Natural killer cell treated with Interleukin-12 subunit alpha and Interleukin-12 subunit beta and Interleukin-15 and Interleukin-18, amount 100 ng/mL, for 72 hours (primary cell): ENCODE measurements around the gene ZNF148. TPM values are rescaled to one million over a fixed set of nuclear protein-coding genes. Genes with fewer than 3 reads are reported as not detected.
"Not testable (repeated sequence)": the region's sequence is repeated elsewhere in the genome, so short reads cannot be mapped to it uniquely, and the experiment has no call there.

Source experiments
- ATAC-seq, 2 donors: fragments of 150-1000 bp; cut with Tn5 transposase in 1 of 2; sonication (Bioruptor Pico), chemical (Tn5 transposase) in 1 of 2; 2 replicates each; pipeline ENCODE4 v1.10.0; 2021
- DNase-seq: peaks from one replicate; pipeline ENCODE4 v3.0.0; 2022; ENCODE audit warnings: low spot score
- H3K27ac Mint-ChIP-seq, 2 donors: 1 replicate in 1 of 2; 2 replicates in 1 of 2; pipeline ENCODE4 v1.8.0; 2022; ENCODE audit warnings: mixed read lengths in 2 of 2, mild to moderate bottlenecking in 1 of 2, moderate library complexity in 1 of 2
- H3K27me3 Mint-ChIP-seq, 2 donors: 1 replicate in 1 of 2; 2 replicates in 1 of 2; pipeline ENCODE4 v1.8.0; 2022; ENCODE audit warnings: mixed read lengths in 2 of 2
- H3K36me3 Mint-ChIP-seq: one replicate; pipeline ENCODE4 v1.8.0; 2022; ENCODE audit warnings: mixed read lengths
- H3K4me1 Mint-ChIP-seq, 2 donors: 1 replicate in 1 of 2; 2 replicates in 1 of 2; pipeline ENCODE4 v1.8.0; 2022; ENCODE audit warnings: low read depth in 2 of 2, mixed read lengths in 2 of 2, mild to moderate bottlenecking in 1 of 2
- H3K4me3 Mint-ChIP-seq: one replicate; pipeline ENCODE4 v1.8.0; 2022; ENCODE audit warnings: mixed read lengths
- H3K9me3 Mint-ChIP-seq: 2 replicates; pipeline ENCODE4 v1.8.0; 2022; ENCODE audit warnings: mixed read lengths
- total RNA-seq, 2 donors: library from RNA; stranded (reverse); gene quantifications; one replicate each; pipeline ENCODE4 v1.2.3, GENCODE V29; 2022

The ZNF148 gene, protein sequence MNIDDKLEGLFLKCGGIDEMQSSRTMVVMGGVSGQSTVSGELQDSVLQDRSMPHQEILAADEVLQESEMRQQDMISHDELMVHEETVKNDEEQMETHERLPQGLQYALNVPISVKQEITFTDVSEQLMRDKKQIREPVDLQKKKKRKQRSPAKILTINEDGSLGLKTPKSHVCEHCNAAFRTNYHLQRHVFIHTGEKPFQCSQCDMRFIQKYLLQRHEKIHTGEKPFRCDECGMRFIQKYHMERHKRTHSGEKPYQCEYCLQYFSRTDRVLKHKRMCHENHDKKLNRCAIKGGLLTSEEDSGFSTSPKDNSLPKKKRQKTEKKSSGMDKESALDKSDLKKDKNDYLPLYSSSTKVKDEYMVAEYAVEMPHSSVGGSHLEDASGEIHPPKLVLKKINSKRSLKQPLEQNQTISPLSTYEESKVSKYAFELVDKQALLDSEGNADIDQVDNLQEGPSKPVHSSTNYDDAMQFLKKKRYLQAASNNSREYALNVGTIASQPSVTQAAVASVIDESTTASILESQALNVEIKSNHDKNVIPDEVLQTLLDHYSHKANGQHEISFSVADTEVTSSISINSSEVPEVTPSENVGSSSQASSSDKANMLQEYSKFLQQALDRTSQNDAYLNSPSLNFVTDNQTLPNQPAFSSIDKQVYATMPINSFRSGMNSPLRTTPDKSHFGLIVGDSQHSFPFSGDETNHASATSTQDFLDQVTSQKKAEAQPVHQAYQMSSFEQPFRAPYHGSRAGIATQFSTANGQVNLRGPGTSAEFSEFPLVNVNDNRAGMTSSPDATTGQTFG
- total RNA-seq: 10 to 100 TPM; 40.9 to 51.8 TPM

DNA sequence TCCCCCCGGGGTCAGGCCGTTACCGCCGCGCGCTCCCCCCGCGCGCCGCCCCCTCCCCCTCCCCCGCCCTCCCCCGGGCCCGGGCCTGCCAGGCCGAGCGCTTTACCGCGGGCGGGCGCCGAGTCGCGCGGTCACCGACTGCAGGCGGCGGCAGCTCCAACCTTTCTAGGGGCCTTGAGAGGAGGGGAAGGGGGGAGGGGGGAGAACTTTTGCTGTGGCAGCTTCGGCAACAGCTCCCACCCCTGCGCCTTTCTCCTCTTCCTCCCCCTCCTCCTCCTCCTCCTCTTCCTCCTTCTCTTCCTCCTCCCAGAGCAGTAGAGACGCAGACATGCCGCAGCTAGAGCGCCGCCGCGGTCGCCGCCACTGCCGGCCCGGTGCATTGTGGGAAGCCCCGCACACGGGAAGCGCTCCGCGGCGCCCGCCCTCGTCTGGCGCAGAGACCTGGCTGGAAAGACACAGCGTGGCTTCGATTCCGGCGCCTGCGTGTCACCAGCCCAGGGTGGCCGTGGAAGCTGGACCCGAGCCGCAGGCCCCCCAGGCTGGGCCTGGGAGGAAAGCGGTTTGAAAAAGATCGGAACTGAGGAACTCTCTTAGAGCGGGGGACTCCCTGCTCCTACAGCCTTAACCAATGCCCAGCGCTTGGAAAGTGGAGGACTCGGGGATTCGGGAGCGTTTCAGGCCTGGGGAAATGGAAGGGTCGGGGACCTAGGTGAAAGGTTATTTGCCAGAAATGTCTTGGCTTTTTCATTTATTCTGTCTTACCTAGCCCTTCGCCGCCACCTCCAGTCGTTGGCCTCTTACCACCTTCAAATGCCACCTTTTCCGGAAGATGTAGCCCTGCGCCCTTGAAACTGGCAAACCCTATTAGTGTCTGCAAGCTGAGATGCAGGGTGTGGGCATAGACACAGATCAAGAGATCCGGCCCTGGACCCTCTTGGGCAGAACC lies at the start of gene ZNF148:
TSS of gene ZNF148 (minus strand) at position 330 of the 946 bp plus-strand sequence. CDS start 61,685 bp downstream, outside the sequence.
- Mint-ChIP-seq H3K27me3 (no peaks in the 10 kb centered on the region), H3K36me3 (peaks cover 2% of the 10 kb centered on the region), H3K4me3 (peak within 1 kb of the TSS; percentile 93), H3K4me1 (peaks cover 34 to 37% of the 10 kb centered on the region in 2 donors), H3K9me3 (no peaks in the 10 kb centered on the region), H3K27ac (peak within 1 kb of the TSS; percentile 90 to 96)
- DNase-seq (peak; percentile 95), ATAC-seq (peak; percentile 97 to 98)

DNA sequence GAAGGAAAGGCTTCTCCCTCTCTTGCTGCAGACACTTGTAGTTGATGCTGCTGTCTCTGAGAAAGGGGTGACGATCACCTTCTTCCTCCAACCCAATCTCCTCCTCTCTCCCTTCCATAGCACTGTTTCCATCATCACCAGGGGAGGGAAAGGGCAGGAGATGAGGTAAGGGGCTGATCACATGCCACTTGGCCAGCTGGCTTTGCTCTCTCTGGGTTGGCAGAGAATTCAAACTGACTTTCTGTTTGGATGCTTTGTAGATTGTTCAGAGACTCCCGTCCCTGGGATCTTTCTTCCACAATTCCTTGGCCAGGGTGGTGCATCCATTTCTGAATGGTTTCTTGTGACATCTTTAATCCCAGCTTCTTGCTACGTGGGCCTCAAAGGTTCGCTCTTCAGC lies 43.2 kb upstream of the ZNF148 start:
- ATAC-seq (no peak), DNase-seq (no peak)
- Mint-ChIP-seq H3K36me3 (no peaks in the 10 kb centered on the region), H3K4me1 (peaks cover 5 to 13% of the 10 kb centered on the region in 2 donors), H3K4me3 (no peak overlapping the region), H3K27me3 (peaks cover 0 to 1% of the 10 kb centered on the region in 2 donors), H3K27ac (no peak overlapping the region), H3K9me3 (no peaks in the 10 kb centered on the region)

DNA sequence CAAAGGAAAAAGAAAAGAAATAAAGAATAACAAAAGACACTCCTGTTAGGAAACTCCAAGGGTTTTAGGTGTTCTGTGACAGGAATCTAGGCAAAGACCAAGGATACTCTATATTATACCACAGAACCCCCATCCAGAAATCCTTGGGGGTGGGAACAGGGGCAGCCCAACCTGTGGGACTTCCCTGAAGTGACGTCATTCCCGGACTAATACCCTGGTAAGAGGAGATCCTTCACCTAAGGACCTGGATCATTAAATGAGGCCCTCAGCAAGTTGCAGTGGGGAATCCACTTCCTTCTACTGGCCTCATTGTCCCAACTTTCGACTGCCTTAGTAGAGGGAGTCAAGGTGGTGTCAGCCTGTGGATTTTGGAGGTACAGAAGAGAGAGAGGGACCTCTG lies 41.1 kb upstream of the ZNF148 start:
- H3K4me1 Mint-ChIP-seq: peaks cover 5 to 13% of the 10 kb centered on the region in 2 donors

DNA sequence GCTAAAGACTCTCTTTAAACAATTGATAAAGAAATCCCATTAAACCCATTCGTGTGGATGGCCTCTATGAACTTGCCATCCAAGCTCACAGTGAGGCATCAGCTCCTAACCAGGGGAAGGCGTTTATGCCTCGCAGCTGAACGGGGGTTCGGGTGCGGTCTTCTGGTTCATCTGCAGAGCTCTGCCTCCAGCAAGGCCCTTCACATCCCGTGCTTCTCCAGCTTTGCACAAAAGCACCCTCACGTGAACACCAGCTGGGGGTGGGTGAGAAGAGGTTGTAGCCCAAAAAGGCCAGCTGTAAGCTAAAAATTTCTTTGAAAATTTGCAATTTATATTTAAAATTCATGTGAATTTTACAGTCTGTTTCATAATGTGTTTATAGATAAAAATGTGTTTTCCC lies 39.5 kb upstream of the ZNF148 start:
- Mint-ChIP-seq H3K36me3 (no peaks in the 10 kb centered on the region), H3K27me3 (peaks cover 19 to 31% of the 10 kb centered on the region in 2 donors), H3K27ac (no peak overlapping the region), H3K4me1 (peaks cover 3 to 9% of the 10 kb centered on the region in 2 donors), H3K9me3 (no peaks in the 10 kb centered on the region), H3K4me3 (no peak overlapping the region)
- ATAC-seq (no peak), DNase-seq (no peak)

More for the DNA sequence above, 41.1 kb upstream of the ZNF148 start:
- Mint-ChIP-seq H3K27me3 (peaks cover 8 to 17% of the 10 kb centered on the region in 2 donors), H3K27ac (no peak overlapping the region), H3K36me3 (no peaks in the 10 kb centered on the region), H3K4me3 (no peak overlapping the region), H3K9me3 (no peaks in the 10 kb centered on the region)
- DNase-seq: no peak
- no peak for ATAC-seq

DNA sequence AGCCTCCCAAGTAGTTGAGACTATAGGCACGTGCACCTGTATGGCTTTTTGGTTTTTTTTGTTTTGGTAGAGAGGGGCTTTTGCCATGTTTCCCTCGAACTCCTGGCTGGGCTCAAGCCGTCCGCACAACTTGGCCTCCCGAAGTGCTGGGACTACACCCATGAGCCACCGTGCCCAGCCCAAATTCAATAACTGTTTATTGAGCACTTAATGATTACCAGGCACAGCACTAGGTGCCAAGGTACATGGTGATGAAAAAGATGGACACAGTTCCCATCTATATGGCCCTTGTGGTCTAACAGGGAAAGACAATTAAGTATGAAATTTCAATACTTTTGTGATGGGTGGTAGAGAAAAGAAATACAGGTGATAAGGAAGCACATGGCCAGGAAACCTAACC lies 35.8 kb upstream of the ZNF148 start:
- peaks cover 3 to 4% of the 10 kb centered on the region in 2 donors for H3K4me1 Mint-ChIP-seq
- H3K36me3 Mint-ChIP-seq: no peaks in the 10 kb centered on the region
- H3K9me3 Mint-ChIP-seq: no peaks in the 10 kb centered on the region

DNA sequence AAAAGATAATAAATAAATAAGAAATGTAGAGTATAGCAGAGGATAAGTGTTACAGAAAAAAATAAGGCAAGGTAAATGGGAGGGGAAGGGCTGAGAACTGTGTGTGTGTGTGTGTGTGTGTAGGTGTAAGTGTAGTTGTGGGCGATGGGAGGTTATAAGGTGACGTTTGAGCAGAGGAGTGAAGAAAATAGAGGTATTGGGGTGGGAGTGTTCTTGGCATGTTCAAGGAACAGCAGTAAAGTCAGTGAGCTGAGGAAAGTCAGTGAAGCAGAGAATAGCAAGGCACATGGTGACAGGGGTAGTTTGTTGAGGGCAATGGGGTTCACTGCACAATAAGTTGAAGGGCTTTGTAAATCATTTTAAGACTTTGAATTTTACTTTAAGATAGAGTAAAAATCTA lies 30.9 kb upstream of the ZNF148 start:
- DNase-seq: no peak
- no peak for ATAC-seq
- Mint-ChIP-seq H3K4me1 (peaks cover 0 to 6% of the 10 kb centered on the region in 2 donors), H3K4me3 (no peak overlapping the region), H3K36me3 (peaks cover 4% of the 10 kb centered on the region), H3K27ac (no peak overlapping the region), H3K27me3 (peaks cover 20 to 36% of the 10 kb centered on the region in 2 donors), H3K9me3 (peaks cover 4% of the 10 kb centered on the region)

More for the DNA sequence above, 35.8 kb upstream of the ZNF148 start:
- ATAC-seq (no peak), DNase-seq (no peak)
- H3K27ac Mint-ChIP-seq: no peak overlapping the region
- no peak overlapping the region for H3K4me3 Mint-ChIP-seq
- H3K27me3 Mint-ChIP-seq: peaks cover 25 to 45% of the 10 kb centered on the region in 2 donors

DNA sequence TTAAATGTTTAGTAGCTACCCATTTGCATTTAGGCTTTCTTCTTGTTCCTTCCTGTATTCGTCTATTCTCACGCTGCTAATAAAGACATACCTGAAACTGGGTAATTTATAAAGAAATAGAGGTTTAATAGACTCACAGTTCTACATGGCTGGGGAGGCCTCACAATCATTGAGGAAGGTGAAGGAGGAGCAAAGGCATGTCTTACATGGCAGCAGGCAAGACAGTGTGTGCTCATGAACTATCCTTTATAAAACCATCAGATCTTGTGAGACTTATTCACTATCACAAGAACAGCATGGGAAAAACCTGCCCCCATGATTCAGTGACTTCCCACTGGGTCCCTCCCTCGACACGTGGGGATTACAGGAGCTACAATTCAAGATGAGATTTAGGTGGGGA lies 30.4 kb upstream of the ZNF148 start:
- not testable (repeated sequence) for DNase-seq, H3K4me3 Mint-ChIP-seq, H3K9me3 Mint-ChIP-seq, ATAC-seq, H3K27ac Mint-ChIP-seq, H3K36me3 Mint-ChIP-seq, H3K4me1 Mint-ChIP-seq
- H3K27me3 Mint-ChIP-seq: peaks cover 17 to 33% of the 10 kb centered on the region in 2 donors

DNA sequence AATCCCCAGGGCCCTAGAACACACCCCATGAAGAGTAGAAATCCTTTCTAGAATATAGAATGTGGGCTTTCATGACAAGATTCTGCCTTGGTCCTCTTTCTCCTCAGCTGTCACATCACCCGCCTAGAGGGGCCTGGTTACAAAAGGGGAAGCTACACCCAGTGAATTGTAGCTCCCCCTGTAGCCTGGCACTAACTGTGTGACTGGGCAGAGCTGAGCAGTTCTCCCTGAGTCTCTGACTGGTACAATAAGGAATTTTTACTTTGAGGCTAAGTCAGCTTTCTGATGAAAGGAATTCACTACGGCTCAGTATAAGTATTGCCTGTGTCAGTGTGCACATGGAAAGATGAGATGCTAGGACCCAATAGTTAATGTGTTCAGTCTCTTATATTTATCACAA lies 28.7 kb upstream of the ZNF148 start:
- Mint-ChIP-seq H3K9me3 (peaks cover 4% of the 10 kb centered on the region), H3K27ac (no peak overlapping the region), H3K4me1 (peaks cover 0 to 6% of the 10 kb centered on the region in 2 donors), H3K36me3 (peaks cover 4% of the 10 kb centered on the region), H3K4me3 (no peak overlapping the region), H3K27me3 (peaks cover 11 to 16% of the 10 kb centered on the region in 2 donors)
- ATAC-seq (no peak), DNase-seq (no peak)

DNA sequence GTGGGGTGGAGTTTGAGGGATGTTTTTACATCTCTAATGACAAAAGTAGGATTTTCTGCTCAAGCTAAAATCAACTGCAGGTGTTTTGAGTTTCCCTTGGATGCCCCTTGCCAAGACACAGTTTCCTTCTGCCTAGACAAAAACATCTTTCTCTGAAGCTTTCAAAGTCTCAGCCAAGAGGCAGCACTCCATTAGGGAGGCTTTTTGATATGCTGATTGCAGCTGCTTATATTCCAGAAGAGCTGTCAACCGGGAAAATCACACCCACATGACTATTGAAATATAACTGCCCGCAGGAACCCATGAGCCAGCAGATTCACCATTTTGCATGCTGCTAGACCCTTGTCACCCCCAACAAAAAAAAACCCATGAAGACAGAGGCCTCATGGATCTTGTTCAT lies 27.5 kb upstream of the ZNF148 start:
- peaks cover 4% of the 10 kb centered on the region for H3K9me3 Mint-ChIP-seq
- H3K4me1 Mint-ChIP-seq: peaks cover 3 to 6% of the 10 kb centered on the region in 2 donors
- H3K27ac Mint-ChIP-seq: no peak overlapping the region
- no peak overlapping the region for H3K4me3 Mint-ChIP-seq
- ATAC-seq (no peak), DNase-seq (no peak)
- peaks cover 15 to 24% of the 10 kb centered on the region in 2 donors for H3K27me3 Mint-ChIP-seq
- H3K36me3 Mint-ChIP-seq: peaks cover 4% of the 10 kb centered on the region

DNA sequence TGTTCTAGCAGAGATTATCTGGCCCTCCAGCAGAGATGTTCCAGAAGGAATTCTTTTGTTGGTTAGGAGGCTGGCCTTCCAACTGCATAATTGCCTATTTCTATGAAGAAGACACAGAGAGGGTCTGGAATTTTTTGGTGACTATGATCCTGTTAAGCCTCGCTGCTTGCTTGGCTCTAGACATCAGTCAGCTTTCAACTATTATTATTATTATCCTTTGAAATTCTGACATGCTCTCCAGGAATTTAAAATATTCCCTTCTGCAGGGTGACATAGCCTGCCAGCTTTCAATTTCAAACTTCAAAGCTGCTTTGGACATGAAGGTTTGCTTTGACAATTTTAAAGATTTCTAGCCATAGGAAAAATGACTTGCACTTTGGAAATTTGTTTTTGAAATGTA lies 26.3 kb upstream of the ZNF148 start:
- Mint-ChIP-seq H3K4me1 (peaks cover 3 to 6% of the 10 kb centered on the region in 2 donors), H3K36me3 (peaks cover 4% of the 10 kb centered on the region), H3K4me3 (no peak overlapping the region), H3K9me3 (peaks cover 4% of the 10 kb centered on the region), H3K27ac (no peak overlapping the region), H3K27me3 (peaks cover 17 to 32% of the 10 kb centered on the region in 2 donors)
- ATAC-seq (no peak), DNase-seq (no peak)

DNA sequence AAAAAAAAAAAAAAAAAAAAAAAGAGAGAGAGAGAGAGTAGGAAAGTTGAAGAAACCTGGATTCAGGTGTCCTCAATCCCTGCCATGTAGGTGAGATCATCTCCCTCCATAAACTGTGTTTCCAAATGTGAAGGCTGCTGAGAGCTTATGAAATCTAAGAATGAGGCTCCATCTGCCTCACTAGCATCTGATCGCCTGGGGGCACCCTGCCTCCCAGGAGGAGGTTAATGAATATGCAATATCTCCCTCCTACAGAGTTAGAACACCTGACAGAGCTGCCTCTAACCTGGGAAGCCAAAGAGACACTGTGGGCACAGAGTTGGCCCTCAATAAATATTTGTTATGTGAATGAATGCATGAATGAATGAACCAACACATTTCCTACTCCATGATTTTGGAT lies 23.8 kb upstream of the ZNF148 start:
- Mint-ChIP-seq H3K4me1 (peaks cover 0 to 3% of the 10 kb centered on the region in 2 donors), H3K27me3 (peaks cover 18 to 21% of the 10 kb centered on the region in 2 donors), H3K36me3 (no peaks in the 10 kb centered on the region), H3K9me3 (no peaks in the 10 kb centered on the region), H3K4me3 (no peak overlapping the region), H3K27ac (no peak overlapping the region)
- no peak for DNase-seq
- no peak for ATAC-seq

DNA sequence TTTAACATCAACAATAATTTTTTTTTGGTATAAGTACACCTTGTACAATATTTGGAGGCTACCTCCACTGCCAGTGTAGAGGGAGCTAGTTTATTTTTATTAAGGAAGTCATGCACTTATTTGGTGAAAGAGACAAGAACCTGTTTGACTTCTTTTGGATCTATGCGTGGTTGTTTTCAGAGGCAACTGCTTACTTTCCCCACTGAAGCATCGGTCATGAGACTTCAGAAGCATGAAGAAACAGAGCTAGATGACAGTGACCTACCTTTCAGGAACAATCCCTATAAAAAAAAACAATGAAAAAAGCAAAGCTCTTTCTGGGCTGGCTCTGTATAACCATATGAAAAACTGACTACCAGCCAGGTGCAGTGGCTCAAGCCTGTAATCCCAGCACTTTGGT lies 20.0 kb upstream of the ZNF148 start:
- peaks cover 0 to 3% of the 10 kb centered on the region in 2 donors for H3K4me1 Mint-ChIP-seq
- H3K9me3 Mint-ChIP-seq: no peaks in the 10 kb centered on the region
- H3K4me3 Mint-ChIP-seq: no peak overlapping the region
- H3K36me3 Mint-ChIP-seq: no peaks in the 10 kb centered on the region
- peaks cover 21 to 22% of the 10 kb centered on the region in 2 donors for H3K27me3 Mint-ChIP-seq
- DNase-seq (no peak), ATAC-seq (no peak)
- peak overlapping the region in 1 of 2 donors; percentile 36 for H3K27ac Mint-ChIP-seq

DNA sequence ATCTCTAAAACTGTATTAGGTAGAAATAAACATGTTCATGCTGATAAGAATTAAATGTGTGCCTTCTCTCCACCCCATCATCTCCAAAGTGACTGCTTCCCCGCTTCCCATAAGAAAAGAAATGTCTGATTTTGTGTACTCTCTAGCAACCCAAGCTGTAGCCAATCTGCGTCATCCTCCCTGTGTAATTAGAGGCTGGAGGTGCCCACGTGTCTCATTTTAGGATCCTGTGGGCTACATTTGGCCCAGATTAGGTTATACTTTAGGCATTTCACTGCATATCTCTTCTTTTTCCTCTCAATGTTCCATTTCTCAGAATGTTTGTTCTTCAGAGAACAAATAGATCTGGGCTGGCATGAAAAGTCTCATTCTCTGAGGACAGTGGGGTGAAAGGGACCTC lies 19.3 kb upstream of the ZNF148 start:
- no peaks in the 10 kb centered on the region for H3K36me3 Mint-ChIP-seq
- no peak for ATAC-seq
- no peak overlapping the region for H3K27ac Mint-ChIP-seq
- peaks cover 17 to 21% of the 10 kb centered on the region in 2 donors for H3K27me3 Mint-ChIP-seq
- no peak for DNase-seq
- H3K9me3 Mint-ChIP-seq: no peaks in the 10 kb centered on the region
- no peak overlapping the region for H3K4me3 Mint-ChIP-seq
- peaks cover under 1 to 5% of the 10 kb centered on the region in 2 donors for H3K4me1 Mint-ChIP-seq
